ENCODE results near the gene CCDC88B. TPM values are rescaled to one million over a fixed set of nuclear protein-coding genes. Genes with fewer than 3 reads are reported as not detected.
A peak's percentile ranks its signal among the peaks of the same experiment; 100 is the strongest.

CCDC88B gene, protein sequence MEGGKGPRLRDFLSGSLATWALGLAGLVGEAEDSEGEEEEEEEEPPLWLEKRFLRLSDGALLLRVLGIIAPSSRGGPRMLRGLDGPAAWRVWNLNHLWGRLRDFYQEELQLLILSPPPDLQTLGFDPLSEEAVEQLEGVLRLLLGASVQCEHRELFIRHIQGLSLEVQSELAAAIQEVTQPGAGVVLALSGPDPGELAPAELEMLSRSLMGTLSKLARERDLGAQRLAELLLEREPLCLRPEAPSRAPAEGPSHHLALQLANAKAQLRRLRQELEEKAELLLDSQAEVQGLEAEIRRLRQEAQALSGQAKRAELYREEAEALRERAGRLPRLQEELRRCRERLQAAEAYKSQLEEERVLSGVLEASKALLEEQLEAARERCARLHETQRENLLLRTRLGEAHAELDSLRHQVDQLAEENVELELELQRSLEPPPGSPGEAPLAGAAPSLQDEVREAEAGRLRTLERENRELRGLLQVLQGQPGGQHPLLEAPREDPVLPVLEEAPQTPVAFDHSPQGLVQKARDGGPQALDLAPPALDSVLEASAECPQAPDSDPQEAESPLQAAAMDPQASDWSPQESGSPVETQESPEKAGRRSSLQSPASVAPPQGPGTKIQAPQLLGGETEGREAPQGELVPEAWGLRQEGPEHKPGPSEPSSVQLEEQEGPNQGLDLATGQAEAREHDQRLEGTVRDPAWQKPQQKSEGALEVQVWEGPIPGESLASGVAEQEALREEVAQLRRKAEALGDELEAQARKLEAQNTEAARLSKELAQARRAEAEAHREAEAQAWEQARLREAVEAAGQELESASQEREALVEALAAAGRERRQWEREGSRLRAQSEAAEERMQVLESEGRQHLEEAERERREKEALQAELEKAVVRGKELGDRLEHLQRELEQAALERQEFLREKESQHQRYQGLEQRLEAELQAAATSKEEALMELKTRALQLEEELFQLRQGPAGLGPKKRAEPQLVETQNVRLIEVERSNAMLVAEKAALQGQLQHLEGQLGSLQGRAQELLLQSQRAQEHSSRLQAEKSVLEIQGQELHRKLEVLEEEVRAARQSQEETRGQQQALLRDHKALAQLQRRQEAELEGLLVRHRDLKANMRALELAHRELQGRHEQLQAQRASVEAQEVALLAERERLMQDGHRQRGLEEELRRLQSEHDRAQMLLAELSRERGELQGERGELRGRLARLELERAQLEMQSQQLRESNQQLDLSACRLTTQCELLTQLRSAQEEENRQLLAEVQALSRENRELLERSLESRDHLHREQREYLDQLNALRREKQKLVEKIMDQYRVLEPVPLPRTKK (N-terminal part only)
- 12.1 and 12.3 TPM in 2 replicates for total RNA-seq (2014; rRNA removed; shearing (Covaris generic))
- polyA plus RNA-seq (2016; fragmentation: Nextera tagmentation; extraction: Ambion mirVana) = 5.9 and 6.8 TPM in 2 replicates
- long read RNA-seq, partial matches to known transcripts = 1 of 1 reads
- long read RNA-seq, other reads (novel, unspliced or antisense) = 0 of 1 reads

DNA sequence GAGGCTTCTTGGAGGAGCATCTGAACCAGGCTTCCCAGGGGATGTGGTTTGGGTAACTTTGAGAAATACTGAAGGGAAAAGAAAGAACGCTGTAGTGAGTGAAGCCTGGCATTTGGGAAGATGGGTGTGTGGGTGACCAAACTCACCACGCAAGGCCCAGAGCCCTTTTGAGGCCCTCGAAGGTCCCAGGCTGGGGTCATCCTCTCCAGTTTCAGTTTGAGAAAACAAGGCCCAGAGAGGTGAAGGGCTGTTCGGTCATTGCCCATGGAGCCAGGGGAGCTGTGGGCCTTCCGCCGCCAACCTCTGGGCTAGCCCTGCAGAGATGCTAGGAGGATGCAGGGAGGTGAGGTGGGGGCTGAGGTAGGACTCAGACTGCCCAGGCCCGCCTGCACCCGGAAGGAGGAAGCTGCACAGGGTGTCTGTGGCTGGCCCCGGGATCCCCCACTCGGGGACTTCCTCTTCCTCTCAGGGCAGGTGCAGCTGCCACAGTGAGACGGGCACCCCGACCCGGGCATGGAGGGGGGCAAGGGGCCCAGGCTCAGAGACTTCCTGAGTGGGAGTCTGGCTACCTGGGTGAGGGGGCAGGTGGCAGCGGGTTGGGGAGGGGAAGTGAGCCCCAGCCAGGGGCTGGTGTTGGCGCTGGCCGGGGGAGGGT is at the start of gene CCDC88B:
CCDC88B (plus strand) TSS at position 451 of the 655 bp plus-strand sequence; CDS start at position 514, 63 bp downstream.
- no peaks in the 10 kb centered on the region for H3K9me2 ChIP-seq (ENCODE audit: insufficient read depth)
- peak within 1 kb of the TSS; percentile 74 for H3K4me3 ChIP-seq
- peak within 1 kb of the TSS; percentile 93 for H3K4me2 ChIP-seq
- ATAC-seq (no peak), DNase-seq (ENCODE audit: low spot score) (no peak)
- Mint-ChIP-seq H3K9me3 (no peaks in the 10 kb centered on the region), H3K27me3 (ENCODE audit: insufficient read depth, low read depth, poor library complexity) (peaks cover 25% of the 10 kb centered on the region), H3K4me1 (peaks cover 12% of the 10 kb centered on the region), H3K4me3 (peak within 1 kb of the TSS; percentile 73), H3K36me3 (ENCODE audit: low read depth) (no peaks in the 10 kb centered on the region), H3K27ac (no peak within 1 kb of the TSS)
- H3K4me1 ChIP-seq (ENCODE audit: insufficient read depth) = peaks cover 11% of the 10 kb centered on the region; the same call in 1 of the 2 replicates
- H3K27ac ChIP-seq (ENCODE audit: low read depth) = no peak within 1 kb of the TSS
- no peaks in the 10 kb centered on the region for H3K36me3 ChIP-seq (ENCODE audit: insufficient read depth)
- no peaks in the 10 kb centered on the region for H4K20me1 ChIP-seq (replicated peaks; ENCODE audit: insufficient read depth)
- 0 out of 2 replicates have a peak, but pooled peaks cover 5% of the 10 kb centered on the region for H3F3A ChIP-seq (replicated peaks; ENCODE audit: low read depth)
- peak within 1 kb of the TSS; percentile 97 for H2AFZ ChIP-seq
- H3K79me2 ChIP-seq (replicated peaks; ENCODE audit: insufficient read depth) = no peaks in the 10 kb centered on the region
- no peaks in the 10 kb centered on the region for H3K27me3 ChIP-seq (ENCODE audit: insufficient read depth)
- no peak for TF ChIP-seq REST (IDR thresholded peaks at IDR 0.05; ENCODE audit: unreplicated experiment)
- no peak for TF ChIP-seq ZNF114 (CRISPR knock-in tag; IDR thresholded peaks at IDR 0.05)
- no peak for TF ChIP-seq EZH2 (IDR thresholded peaks at IDR 0.05; ENCODE audit: low read depth, unreplicated experiment)
- no peak for TF ChIP-seq CTCF (conservative IDR thresholded peaks at IDR 0.05; ENCODE audit: low read depth in 2 of 2)
- no peak for TF ChIP-seq CREB1 (CRISPR knock-in tag; IDR thresholded peaks at IDR 0.05; ENCODE audit: low read depth)
- TF ChIP-seq ZNF331 (CRISPR knock-in tag; IDR thresholded peaks at IDR 0.05; ENCODE audit: low read depth) = no peak
- no peak for TF ChIP-seq ETS1 (IDR thresholded peaks at IDR 0.05)
- TF ChIP-seq NANOG (IDR thresholded peaks at IDR 0.05; ENCODE audit: borderline replicate concordance) = no peak
- TF ChIP-seq STAT1 (IDR thresholded peaks at IDR 0.05; ENCODE audit: unreplicated experiment) = no peak
- TF ChIP-seq POLR2AphosphoS5 (IDR thresholded peaks at IDR 0.05; ENCODE audit: low read depth) = no peak
